ENCODE data around the gene UBP1.
"Not testable (repeated sequence)": the region's sequence is repeated elsewhere in the genome, so short reads cannot be mapped to it uniquely, and the experiment has no call there.

The UBP1 gene

DNA sequence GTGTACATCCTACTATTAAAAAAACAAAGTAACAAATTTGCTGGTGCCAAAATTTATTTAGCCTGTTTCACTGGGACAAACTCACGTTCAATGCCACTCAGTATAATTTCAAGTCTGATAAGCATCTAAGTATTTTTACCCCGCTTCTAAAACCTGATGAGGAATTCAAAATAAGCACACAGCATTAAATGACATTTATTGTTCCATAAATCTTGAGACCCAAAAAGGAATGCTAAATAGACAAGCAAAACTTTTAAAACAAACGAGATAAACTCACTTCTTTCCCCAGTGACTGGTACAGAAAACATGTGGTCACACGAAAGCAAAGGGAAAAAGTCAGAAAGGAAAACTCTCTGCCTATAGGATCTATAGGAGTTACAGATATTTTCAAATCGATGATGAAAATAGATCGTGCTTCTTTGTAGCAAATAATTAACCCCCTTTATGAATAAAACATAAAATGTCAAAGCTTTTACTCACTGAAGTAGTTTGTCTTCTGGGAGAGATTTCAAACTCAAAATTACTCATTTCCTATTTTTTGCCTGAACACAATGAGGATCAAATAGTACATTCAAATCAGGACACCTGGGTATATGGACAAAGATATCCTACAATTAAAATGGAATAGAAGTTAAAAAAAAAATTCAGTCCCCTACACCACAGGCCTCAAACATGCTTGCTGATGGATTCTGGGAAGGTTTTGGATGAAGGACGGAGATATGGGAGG lies 51.7 kb downstream of the UBP1 start:
- DNase-seq: no peak

DNA sequence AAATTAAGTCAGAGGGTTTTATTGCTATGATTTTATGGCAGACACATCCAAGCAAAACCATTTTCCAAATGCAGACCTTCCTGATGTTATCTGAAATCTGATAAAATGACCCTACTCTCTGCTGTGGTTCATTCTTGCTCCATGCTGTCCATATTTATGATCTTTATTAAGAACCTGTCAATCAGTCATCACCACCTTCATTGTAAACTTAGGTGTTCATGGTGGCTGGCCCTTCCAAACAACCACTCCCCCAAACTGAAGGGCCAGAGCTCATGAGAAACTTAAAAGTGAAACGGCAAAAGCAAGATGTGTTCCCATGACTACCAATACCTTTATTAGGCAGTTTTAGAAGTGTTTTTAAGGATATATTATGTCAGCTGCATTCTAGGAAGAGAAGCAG lies 53.6 kb downstream of the UBP1 start:
- DNase-seq: no peak

DNA sequence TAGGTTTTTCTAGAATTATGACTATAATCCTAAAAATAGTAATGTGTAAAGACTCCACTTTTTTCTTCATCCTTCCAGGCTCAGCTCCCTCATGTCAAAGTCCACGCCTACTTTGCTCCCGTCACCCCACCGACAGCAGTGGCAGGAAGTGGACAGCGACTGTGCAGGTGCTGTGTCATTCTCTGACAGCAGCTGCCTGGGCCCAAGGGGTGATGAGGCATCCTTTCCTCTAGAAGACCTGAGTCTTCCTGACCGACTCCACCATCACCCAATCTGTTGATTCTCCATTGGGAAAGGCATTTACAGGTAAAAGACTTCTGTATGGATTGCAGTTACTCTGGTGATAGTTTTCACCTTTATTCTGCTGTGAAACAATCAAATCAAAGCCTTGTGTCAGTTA lies 54.8 kb downstream of the UBP1 start:
- peak; percentile 9 to 15 for DNase-seq

DNA sequence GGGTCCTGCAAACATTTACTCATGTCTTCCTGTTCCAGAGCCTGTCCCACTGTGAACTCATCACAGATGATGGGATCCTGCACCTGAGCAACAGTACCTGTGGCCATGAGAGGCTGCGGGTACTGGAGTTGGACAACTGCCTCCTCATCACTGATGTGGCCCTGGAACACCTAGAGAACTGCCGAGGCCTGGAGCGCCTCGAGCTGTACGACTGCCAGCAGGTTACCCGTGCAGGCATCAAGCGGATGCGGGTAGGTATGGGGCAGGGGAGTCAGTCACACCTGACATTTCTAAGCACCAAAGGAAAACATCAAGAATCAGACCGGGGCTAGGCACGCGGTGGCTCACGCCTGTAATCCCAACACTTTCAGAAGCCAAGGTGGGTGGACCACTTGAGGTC lies 56.3 kb downstream of the UBP1 start:
- DNase-seq: no peak

DNA sequence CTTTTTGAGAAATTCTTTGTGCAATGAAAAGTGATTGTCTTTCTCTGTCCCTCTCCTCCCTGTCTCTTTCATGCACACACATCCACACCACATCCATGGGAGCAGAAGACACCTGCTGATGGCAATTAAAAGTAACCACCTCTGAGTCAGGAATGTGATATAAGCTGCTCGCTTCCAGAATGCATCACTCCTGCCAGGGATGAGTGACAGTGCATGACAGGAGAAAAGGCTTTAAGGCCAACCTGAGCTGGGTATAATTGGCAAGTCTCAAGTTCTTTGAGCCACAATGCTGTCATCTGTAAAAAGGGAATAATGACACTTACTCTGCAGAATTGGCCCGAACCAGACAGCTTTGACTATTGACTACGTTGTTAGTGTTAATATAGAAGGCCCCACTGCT lies 59.6 kb downstream of the UBP1 start:
- no peak for DNase-seq

DNA sequence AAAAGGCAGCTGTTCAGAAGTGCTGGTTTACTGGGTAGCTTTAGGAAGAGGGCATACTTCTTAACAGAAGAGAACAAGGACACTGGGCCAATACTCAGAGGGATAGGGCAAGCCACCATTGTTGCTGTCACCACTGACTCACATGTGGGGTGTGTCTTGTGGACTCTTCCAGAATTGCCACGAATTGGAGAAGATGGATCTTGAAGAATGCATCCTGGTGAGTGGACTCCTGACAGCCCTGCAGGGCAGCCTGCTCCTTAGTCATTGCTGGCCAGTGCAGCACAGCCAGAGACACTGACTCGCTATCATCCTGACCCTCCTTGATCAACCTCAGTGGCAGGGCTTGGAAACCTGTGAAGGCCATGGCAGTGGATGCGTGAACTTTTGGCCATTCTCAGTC lies 62.3 kb downstream of the UBP1 start:
- no peak for DNase-seq

DNA sequence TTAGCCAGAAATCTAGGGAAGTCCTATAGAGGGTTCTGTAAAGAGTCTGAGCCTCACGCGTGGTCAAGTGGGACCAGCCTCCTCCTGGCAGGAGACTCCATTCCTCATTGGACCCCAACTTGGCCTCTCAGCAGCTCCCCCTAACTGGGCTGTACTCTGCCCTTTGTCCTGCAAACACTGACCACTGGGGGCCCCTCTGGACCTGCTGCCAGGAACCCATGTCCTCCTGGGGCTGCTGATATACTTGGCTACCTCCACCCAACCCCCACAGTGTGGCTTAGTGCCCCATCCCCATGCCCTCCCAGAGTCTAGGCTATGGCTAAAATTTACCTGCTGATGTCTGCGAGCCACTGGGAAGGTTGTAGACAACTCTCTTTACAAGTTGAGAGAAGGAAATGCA lies 62.7 kb downstream of the UBP1 start:
- no peak for DNase-seq

DNA sequence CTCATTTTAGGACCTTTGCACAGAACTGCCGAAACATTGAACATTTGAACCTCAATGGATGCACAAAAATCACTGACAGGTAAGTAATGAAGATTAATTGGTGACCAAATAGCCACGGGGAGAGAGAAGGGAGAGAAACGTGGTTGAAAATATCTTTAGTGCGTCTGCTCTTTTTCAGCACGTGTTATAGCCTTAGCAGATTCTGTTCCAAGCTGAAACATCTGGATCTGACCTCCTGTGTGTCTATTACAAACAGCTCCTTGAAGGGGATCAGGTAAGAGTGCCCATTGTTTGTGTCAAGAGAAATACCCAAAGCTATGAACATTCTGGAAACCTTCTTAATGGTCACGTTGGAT lies 67.1 kb downstream of the UBP1 start:
- DNase-seq: no peak

DNA sequence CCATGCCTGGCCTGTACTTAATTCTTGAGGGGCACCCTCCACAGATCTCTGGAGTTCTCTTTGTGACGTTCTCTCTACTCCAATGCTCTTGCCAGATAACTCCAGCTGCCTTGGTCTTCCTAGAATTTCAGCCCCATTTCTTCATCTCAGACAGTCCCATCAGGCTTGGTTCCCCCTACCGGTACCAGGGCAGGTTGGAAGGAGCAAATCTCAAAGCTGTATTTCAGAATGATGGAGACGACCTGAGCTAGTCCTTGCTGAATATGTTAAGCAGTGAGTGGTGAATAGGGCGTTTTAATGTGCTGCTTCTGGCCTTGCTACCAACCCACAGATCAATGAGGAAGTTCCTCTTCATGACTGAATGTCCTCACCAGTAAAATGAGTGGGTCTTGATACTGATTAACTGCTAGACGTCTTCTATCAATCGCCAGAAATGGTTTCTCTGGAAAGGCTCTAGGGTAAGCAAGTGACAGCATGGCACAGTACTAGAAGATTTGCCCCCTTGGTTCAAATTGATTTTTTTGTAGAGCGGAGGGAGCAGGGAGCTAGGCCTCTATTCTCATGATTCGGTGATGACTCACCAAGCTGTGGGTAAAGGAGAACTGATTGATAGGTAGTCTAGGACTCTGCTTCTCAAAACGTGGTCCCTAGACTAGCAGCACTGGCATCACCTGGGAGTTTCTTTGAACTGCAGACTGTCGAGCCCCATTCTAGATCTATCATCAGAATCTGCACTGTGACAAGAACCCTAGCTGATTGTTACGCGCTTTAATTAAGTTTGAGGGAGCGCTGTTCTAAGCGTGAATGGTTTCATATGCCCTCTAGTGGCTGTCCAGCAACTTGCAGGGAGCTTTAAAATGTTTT lies 67.8 kb downstream of the UBP1 start:
- DNase-seq: peak; percentile 25 to 53

DNA sequence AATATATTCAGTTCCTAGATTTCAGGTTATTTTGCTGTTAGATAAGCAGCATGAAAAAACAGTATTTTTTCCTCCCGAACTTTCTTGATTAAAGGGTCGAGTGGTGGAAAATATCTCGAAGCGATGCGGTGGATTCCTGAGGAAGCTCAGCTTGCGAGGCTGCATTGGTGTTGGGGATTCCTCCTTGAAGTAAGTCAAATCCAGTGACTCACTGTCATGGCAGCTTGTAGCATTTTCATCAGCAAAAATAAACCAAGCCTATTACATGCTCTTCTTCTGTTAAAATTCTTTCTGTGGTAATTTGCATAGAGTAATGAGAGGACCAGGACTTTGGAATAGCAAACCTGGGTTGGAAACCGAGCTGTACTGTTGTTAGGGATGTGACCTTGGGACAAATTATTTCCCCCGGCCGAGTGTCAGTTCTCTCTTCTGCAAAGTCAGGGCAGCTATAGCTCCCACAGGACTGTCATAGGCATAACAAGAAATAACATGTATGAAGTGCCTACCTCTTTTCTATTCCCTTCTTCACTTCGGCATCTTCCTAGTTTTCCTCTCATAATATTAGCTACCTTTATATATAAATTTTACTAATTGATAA lies 75.6 kb downstream of the UBP1 start:
- DNase-seq: no peak

DNA sequence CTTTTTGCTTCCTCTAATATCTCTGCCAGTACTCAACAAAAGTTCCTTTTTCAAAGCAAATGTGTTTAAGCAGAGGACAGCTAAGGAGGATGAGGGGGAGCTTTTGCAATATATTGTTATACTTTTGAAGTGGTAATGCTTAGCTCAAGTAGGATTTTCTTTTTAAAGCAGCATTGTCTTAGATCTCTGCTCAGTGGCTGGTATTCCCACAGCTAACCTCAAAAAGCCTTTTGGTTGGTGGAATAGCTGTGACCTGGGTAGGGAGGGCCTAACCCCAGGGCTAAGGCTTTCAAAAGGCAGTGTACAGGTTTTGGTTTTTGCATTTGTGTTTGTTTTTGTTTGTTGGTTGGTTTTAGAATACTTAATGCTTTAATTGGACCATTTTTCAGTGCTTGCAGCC lies 76.1 kb downstream of the UBP1 start:
- no peak for DNase-seq

DNA sequence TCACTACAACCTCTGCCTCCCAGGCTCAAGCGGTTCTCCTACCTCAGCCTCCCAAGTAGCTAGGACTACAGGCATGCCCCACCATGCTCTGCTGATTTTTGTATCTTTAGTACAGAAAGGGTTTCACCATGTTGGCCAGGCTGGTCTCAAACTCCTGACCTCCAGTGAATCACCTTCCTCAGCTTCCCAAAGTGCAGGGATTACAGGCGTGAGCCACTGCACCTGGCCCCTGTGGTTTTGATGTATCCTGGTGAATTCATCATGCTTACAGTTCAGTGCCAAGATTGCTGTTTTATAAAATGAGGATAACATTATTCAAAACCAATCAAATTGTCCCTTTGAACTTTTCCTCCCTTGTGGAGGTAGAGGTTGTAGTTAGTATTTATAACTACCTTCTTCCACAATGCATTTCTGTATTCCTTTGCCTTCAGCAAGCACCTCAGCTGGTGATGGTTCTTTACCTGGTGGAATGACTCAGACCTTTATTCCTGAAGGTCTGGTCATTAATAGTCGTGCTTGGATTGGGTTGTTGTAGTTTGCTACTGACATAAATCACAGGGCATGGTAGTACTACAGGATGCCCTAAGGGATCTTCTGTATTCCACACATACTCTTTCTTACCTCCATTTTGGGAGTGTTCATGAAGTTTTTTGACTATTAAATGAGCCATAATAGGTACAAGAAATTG lies 76.9 kb downstream of the UBP1 start:
- no peak for DNase-seq

DNA sequence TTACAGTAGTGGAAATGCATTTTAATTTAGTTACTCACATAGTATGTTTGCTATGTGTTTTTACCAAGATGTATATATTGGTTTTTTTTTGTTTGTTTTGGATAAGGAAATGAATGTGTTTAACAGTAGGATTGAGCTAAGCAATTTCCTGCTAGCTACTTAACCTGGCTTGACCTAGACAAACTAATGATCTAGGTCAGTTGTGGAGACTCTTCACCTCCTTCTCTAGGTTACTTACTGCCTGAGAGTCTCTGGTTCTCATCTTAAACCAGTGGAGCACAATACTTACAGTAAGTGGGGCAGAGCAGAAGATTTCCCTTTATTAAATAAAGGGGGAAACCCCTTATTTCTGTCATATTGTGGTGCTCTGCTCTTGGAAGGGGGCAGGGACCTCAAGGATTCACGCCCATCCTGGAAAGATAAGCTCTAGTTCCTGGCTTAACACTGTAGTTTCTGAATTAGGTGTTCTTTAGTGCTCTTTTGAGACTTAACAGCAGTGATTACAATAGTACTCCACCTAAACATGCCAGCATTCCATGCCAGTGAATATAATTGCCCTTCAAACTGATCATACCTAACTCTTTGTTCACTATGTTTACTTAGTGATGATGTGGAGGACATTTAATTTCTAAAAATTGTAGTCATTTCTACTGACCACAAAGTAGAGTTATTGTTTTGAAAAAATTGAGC lies 79.9 kb downstream of the UBP1 start:
- DNase-seq: no peak

DNA sequence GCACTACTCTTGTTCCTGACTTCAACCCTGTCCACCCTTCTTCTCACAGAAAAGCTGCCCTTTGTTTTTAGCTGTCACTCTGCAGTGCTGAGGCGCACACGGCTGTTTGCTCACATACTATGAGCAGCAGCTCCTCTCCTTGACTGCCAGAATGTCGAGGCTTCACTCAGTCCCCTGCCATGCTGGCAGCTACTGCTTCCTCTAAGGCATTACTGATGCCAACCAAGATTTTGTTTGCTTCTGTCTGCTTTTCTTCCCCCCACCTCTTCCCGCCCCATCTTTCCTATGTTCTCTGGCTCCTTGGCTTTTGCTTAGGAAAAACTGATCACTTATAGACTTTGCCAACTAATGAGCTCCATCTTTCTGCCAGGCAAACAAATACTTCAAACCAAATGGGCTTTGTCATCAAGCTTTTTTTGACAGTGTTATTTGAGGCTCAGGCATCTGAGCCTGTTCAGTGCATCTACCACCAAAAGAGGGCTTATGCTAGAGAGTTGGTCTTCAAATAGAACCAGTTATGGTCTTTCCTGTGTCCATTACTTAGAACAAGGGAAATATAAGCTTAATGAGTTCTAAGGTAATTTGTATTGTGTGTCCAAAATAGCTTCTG lies 81.9 kb downstream of the UBP1 start:
- DNase-seq: no peak

DNA sequence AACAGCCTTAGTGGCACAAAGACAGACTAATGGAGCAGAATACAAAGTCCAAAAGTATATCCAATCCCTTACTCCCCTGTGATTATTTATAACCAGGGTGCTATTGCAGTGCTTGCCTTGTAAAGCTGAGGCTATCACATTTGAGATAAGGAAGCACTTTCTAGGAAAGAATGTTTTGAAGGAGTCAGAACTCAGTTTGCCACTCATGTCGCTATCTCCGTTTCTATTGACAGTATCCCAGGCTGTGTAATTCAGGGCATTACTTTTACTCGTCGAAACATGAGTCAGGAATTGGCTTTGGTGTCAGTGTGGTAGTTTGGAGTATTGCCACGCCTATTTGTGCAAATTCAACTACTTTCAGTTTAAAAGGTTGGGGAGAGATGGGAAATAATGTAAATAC lies 84.6 kb downstream of the UBP1 start:
- no peak for DNase-seq

DNA sequence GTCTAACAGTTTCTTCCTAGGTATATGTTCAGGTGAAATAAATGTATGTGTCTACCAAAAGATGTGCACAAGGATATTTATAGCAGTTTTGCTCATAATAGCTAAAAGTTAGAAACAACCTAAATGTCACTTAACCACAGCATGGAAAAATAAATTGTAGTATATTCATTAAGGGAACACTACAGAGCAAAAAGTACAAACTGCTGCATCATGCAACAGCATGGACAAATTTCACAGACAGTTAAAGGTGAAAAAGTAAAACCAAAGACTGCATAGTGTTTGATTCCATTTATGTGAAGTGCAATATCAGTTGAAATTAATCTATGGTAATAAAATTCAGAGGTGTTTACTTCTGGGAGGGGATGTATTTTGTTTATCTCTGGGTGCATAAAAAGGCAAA lies 100.4 kb downstream of the UBP1 start:
- DNase-seq: no peak

DNA sequence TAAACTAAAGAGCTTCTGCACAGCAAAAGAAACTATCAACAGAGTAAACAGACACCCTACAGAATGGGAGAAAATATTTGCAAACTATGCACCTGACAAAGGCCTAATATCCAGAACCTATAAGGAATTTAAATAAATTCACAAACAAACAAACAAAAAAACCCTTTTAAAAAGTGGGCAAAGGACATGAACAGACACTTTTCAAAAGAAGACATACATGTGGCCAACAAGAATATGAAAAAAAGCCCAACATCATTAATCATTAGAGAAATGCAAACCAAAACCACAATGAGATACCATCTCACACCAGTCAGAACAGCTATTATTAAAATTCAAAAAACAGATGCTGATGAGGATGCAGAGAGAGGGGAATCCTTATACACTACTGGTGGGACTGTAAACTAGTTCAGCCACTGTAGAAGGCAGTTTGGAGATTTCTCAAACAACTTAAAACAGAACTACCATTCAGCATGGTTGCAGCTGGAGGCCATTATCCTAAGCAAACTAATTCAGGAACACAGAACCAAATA lies 101.2 kb downstream of the UBP1 start:
- DNase-seq: not testable (repeated sequence)
